Upper lobe of left lung (tissue), 6 donors: ENCODE data around the gene TSN. TPM values are rescaled to one million over a fixed set of nuclear protein-coding genes. Genes with fewer than 3 reads are reported as not detected.

ENCODE experiments used
- total RNA-seq, 6 donors: library from RNA; depleted of rRNA in 4 of 6; stranded (reverse); fragments of >200 nt in 4 of 6; gene quantifications; one replicate each; pipeline versions ENCODE4 v1.1.0 to v1.2.1, GENCODE V29; 2016 to 2021
- donor health status: DM: no; HTN: no; CAD: no; lungs with moderate emphysema.
- donor health status: DM: no; HTN: yes; CAD: no; lungs with severe emphysema.

TSN gene
- total RNA-seq, 6 donors from 2014 or later, result 8.3 to 52.8 (median 40.0) TPM

Other genes starting within 250 kb of the TSN start
- gene RNU4ATAC, start 224.8 kb upstream of the TSN start, total RNA-seq, result not detected
- 10 to 100 TPM; 36.3 to 95.3 (median 46.8) TPM for gene CLASP1, start 106.2 kb upstream of the TSN start, total RNA-seq
- gene NIFK, start 18.8 kb upstream of the TSN start, total RNA-seq, result 10 to 100 TPM; 10.8 to 57.6 (median 27.4) TPM